Neural progenitor cell (in vitro differentiated cells): ENCODE data around the gene NDUFS4.

Experiments used
- EZH2 ChIP-seq: fragments of 200-600 bp; sonication (generic); IDR thresholded peaks from 2 replicates; pipeline ENCODE4 v1.6.1; 2017; ENCODE audit warnings: antibody characterized with exemption, mild to moderate bottlenecking, moderate library complexity
- EZH2phosphoT487 ChIP-seq: fragments of 200-600 bp; sonication (generic); IDR thresholded peaks from 2 replicates; pipeline ENCODE4 v1.6.1; 2017; ENCODE audit warnings: antibody characterized with exemption
- TF ChIP-seq, protein P1 (sequence below): fragments of 200-600 bp; sonication (generic); IDR thresholded peaks from 2 replicates; pipeline ENCODE4 v1.5.1; 2017; ENCODE audit warnings: antibody characterized with exemption, mild to moderate bottlenecking

DNA sequence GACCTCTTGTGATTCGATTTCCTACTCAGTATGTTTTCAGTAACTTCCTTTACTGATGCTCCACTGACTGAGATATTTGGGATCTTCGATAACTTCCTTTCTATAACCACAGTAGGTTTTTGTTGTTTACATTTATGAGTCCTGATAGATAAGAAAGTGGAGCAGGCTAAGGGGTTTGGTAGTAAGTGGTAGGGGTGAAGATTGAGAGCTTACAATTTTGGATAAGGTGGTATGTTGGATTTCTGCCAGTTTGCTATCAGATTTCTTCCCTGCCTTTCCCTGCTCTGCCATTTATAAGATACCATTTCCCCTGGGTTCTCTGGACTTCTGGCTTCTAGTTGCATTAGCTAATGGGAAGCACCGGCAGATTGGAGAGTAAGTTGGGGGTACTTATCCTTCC lies 7.9 kb upstream of the NDUFS4 start:
- TF ChIP-seq, protein P1, sequence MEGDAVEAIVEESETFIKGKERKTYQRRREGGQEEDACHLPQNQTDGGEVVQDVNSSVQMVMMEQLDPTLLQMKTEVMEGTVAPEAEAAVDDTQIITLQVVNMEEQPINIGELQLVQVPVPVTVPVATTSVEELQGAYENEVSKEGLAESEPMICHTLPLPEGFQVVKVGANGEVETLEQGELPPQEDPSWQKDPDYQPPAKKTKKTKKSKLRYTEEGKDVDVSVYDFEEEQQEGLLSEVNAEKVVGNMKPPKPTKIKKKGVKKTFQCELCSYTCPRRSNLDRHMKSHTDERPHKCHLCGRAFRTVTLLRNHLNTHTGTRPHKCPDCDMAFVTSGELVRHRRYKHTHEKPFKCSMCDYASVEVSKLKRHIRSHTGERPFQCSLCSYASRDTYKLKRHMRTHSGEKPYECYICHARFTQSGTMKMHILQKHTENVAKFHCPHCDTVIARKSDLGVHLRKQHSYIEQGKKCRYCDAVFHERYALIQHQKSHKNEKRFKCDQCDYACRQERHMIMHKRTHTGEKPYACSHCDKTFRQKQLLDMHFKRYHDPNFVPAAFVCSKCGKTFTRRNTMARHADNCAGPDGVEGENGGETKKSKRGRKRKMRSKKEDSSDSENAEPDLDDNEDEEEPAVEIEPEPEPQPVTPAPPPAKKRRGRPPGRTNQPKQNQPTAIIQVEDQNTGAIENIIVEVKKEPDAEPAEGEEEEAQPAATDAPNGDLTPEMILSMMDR = no peak
- TF ChIP-seq EZH2 (no peak), EZH2phosphoT487 (no peak)
